Measurements from ENCODE around the gene VMAC. TPM values are rescaled to one million over a fixed set of nuclear protein-coding genes. Genes with fewer than 3 reads are reported as not detected.

The VMAC gene
- total and polyA plus RNA-seq, 5 donors from 2014 or later = 4.9 to 25.0 (median 8.1) TPM

DNA sequence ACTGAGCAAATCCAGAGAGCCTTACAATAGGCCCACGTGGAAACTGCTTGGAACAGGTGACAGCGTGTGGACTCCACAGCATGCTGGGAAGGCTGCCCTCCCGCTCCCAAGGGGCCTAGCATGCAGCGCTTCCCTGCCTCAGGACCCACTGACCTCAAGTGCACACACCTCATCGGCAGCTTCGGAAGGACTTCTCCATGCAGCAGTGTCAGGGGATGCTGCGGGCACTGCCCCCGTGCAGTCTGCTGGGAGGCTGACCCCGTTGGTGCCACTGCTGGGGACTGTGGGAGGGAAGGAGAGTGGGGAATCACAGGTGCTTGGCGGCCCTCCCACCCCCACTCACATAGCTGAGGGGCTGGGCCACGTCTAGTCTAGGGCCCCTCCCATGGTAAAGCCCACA lies 26.6 kb downstream of the VMAC start:
- Mint-ChIP-seq H3K27me3 (no peaks in the 10 kb centered on the region), H3K27ac (peak overlapping the region in 1 of 3 donors; percentile 36), H3K4me1 (peaks cover 0 to 5% (median 1%) of the 10 kb centered on the region in 4 donors), H3K36me3 (peaks cover 21% of the 10 kb centered on the region), H3K4me3 (no peak overlapping the region), H3K9me3 (peaks cover 0 to 1% (median 0%) of the 10 kb centered on the region in 7 donors)
- Histone ChIP-seq H3K27ac (ENCODE audit: insufficient read depth, low read length, poor library complexity, severe bottlenecking) (no peak overlapping the region), H3K4me3 (ENCODE audit: low read depth, low read length) (no peak overlapping the region), H3K27me3 (ENCODE audit: control insufficient read depth, insufficient read depth, low read length) (no peaks in the 10 kb centered on the region), H3K36me3 (ENCODE audit: control insufficient read depth, insufficient read depth, low read length) (peaks cover 93% of the 10 kb centered on the region), H3K9me3 (ENCODE audit: control insufficient read depth in 2 of 2, low read length in 2 of 2) (no peaks in the 10 kb centered on the region), H3K4me1 (ENCODE audit: control insufficient read depth, insufficient read depth, low read length, poor library complexity, severe bottlenecking) (no peaks in the 10 kb centered on the region)
- ATAC-seq (ENCODE audit: low read depth in 2 of 2) (no peak), DNase-seq (no peak)

DNA sequence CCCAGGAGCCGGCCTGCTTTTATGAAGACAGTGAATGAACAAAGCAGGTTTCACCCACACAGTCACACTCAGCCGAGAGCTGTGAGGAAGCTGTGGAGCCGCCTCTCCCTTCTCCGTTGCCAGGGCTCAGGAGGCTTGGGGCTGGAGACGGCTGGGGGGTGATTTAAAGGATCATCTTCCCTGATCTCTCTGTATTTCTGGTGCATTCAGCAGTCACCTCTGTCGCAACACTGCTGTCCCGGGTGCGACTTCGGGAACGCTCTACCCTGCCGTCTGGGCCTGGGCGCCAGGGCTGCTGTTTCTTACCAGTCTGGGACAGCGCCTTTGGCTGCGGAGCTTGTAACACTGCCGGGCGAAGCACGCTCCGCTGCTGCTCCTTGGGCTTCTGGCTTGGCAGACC lies 27.5 kb downstream of the VMAC start:
- no peak overlapping the region for H3K4me3 ChIP-seq (ENCODE audit: low read depth, low read length)
- peaks cover 23% of the 10 kb centered on the region for H3K36me3 Mint-ChIP-seq
- H3K27ac Mint-ChIP-seq = no peak overlapping the region
- ATAC-seq (ENCODE audit: low read depth in 2 of 2) (no peak), DNase-seq (no peak)
- H3K27me3 ChIP-seq (ENCODE audit: control insufficient read depth, insufficient read depth, low read length) = no peaks in the 10 kb centered on the region
- H3K9me3 Mint-ChIP-seq = peaks cover 0 to 1% (median 0%) of the 10 kb centered on the region in 7 donors
- H3K4me1 ChIP-seq (ENCODE audit: control insufficient read depth, insufficient read depth, low read length, poor library complexity, severe bottlenecking) = no peaks in the 10 kb centered on the region
- H3K4me3 Mint-ChIP-seq = no peak overlapping the region
- no peaks in the 10 kb centered on the region for H3K9me3 ChIP-seq (ENCODE audit: control insufficient read depth in 2 of 2, low read length in 2 of 2)
- no peak overlapping the region for H3K27ac ChIP-seq (ENCODE audit: insufficient read depth, low read length, poor library complexity, severe bottlenecking)
- peaks cover 0 to 5% (median 1%) of the 10 kb centered on the region in 4 donors for H3K4me1 Mint-ChIP-seq
- peaks cover 87% of the 10 kb centered on the region for H3K36me3 ChIP-seq (ENCODE audit: control insufficient read depth, insufficient read depth, low read length)
- H3K27me3 Mint-ChIP-seq = no peaks in the 10 kb centered on the region

DNA sequence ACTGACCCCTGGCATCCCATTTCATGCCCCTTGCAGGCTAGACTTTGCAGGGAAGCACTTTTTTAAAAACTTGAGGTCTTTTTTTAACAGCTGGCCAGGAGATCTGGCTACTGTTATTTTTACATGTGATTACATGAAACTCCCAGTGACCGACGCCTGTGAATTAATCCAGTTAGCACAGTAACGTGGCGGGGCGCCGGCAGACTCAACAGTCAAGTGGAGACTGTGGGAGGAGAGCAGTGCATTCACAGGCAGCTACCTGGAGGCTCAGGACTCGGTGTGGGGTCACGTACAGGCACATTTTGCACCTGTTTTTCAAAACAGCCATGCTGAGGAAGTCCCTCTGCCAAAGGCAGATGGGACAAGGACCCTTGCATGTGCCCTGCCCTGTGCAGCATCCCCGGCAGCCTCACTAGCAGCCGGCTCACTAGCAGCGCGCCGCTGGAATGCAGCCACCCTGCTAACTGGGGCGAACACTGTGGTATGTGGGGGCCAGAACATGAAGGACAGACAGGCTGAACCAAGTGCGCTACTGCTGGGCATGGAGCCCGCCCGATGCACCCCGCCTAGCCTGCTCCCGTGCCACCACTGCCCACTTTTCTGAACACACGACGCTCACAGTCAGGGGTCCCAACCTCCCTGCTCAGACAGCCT lies 28.1 kb downstream of the VMAC start:
- Mint-ChIP-seq H3K9me3 (peaks cover 0 to 1% (median 0%) of the 10 kb centered on the region in 7 donors), H3K27me3 (no peaks in the 10 kb centered on the region), H3K4me3 (no peak overlapping the region), H3K36me3 (peaks cover 27% of the 10 kb centered on the region), H3K27ac (no peak overlapping the region), H3K4me1 (peaks cover 0 to 7% (median 2%) of the 10 kb centered on the region in 4 donors)
- no peak overlapping the region for H3K27ac ChIP-seq (ENCODE audit: insufficient read depth, low read length, poor library complexity, severe bottlenecking)
- ATAC-seq (ENCODE audit: low read depth in 2 of 2) (no peak), DNase-seq (no peak)
- no peaks in the 10 kb centered on the region for H3K27me3 ChIP-seq (ENCODE audit: control insufficient read depth, insufficient read depth, low read length)
- H3K9me3 ChIP-seq (ENCODE audit: control insufficient read depth in 2 of 2, low read length in 2 of 2) = no peaks in the 10 kb centered on the region
- peaks cover 87% of the 10 kb centered on the region for H3K36me3 ChIP-seq (ENCODE audit: control insufficient read depth, insufficient read depth, low read length)
- no peaks in the 10 kb centered on the region for H3K4me1 ChIP-seq (ENCODE audit: control insufficient read depth, insufficient read depth, low read length, poor library complexity, severe bottlenecking)
- no peak overlapping the region for H3K4me3 ChIP-seq (ENCODE audit: low read depth, low read length)

DNA sequence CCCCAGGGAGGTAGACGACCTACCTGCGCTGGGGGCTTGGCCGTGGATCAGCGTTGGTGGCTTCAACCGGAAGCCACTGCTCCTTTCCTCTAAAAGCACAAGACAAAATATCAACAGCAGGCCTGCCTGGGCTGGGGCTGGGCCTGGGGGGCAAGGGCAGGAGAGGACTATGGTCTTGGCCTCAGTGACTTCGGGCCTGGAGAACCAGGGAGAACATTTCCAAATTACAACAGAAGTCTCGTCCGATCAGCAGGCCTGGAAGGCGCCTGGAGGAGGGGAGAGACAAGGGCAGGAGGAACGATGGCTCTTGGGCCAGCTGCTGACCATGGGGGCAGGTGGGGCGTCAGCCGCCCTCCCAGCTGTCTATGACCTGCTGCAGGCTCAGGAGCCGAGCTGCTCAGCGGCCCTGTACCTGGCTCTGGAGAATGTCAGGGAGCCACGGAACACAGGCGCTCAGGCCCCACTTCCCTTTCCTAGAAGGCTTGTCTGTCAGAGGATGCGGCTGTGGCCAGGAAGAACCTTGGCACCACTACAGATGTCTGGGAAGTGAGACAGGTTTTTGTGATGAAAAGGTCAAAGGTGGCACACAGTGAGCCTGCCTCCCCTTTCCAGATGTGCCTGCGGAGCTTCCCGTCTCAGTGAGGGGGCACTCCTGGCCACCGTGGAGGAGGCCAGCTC lies 28.9 kb downstream of the VMAC start:
- Histone ChIP-seq H3K9me3 (ENCODE audit: control insufficient read depth in 2 of 2, low read length in 2 of 2) (no peaks in the 10 kb centered on the region), H3K27me3 (ENCODE audit: control insufficient read depth, insufficient read depth, low read length) (no peaks in the 10 kb centered on the region), H3K36me3 (ENCODE audit: control insufficient read depth, insufficient read depth, low read length) (peaks cover 83% of the 10 kb centered on the region), H3K27ac (ENCODE audit: insufficient read depth, low read length, poor library complexity, severe bottlenecking) (no peak overlapping the region), H3K4me1 (ENCODE audit: control insufficient read depth, insufficient read depth, low read length, poor library complexity, severe bottlenecking) (no peaks in the 10 kb centered on the region), H3K4me3 (ENCODE audit: low read depth, low read length) (no peak overlapping the region)
- Mint-ChIP-seq H3K9me3 (no peaks in the 10 kb centered on the region), H3K27me3 (no peaks in the 10 kb centered on the region), H3K36me3 (peaks cover 19% of the 10 kb centered on the region), H3K4me3 (no peak overlapping the region), H3K27ac (no peak overlapping the region), H3K4me1 (peaks cover 0 to 7% (median 2%) of the 10 kb centered on the region in 4 donors)
- DNase-seq (no peak), ATAC-seq (ENCODE audit: low read depth in 2 of 2) (no peak)

DNA sequence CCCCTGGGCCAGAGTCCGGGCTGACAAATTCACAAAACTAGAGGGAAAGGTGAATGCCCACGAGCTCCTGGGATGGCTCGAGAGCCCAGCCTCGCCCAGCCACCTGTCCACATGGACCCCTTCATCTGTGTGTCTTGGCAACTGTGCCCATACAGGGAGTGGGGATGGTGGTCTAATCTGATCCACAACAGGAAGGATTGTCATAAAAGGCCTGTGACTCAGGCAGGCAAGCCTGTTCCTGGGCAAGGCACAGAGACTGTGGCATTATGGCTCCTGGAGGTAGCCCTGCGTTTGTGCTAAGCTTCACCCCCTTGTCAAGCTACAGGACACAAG lies 29.4 kb downstream of the VMAC start:
- peaks cover 78% of the 10 kb centered on the region for H3K36me3 ChIP-seq (ENCODE audit: control insufficient read depth, insufficient read depth, low read length)
- H3K4me1 ChIP-seq (ENCODE audit: control insufficient read depth, insufficient read depth, low read length, poor library complexity, severe bottlenecking) = no peaks in the 10 kb centered on the region
- Mint-ChIP-seq H3K27me3 (no peaks in the 10 kb centered on the region), H3K9me3 (no peaks in the 10 kb centered on the region), H3K27ac (peak overlapping the region in 1 of 3 donors; percentile 26), H3K4me3 (no peak overlapping the region), H3K36me3 (peaks cover 14% of the 10 kb centered on the region), H3K4me1 (peaks cover 0 to 7% (median 2%) of the 10 kb centered on the region in 4 donors)
- DNase-seq (no peak), ATAC-seq (ENCODE audit: low read depth in 2 of 2) (no peak)
- H3K27me3 ChIP-seq (ENCODE audit: control insufficient read depth, insufficient read depth, low read length) = no peaks in the 10 kb centered on the region
- H3K9me3 ChIP-seq (ENCODE audit: control insufficient read depth in 2 of 2, low read length in 2 of 2) = no peaks in the 10 kb centered on the region
- H3K27ac ChIP-seq (ENCODE audit: insufficient read depth, low read length, poor library complexity, severe bottlenecking) = no peak overlapping the region
- no peak overlapping the region for H3K4me3 ChIP-seq (ENCODE audit: low read depth, low read length)

DNA sequence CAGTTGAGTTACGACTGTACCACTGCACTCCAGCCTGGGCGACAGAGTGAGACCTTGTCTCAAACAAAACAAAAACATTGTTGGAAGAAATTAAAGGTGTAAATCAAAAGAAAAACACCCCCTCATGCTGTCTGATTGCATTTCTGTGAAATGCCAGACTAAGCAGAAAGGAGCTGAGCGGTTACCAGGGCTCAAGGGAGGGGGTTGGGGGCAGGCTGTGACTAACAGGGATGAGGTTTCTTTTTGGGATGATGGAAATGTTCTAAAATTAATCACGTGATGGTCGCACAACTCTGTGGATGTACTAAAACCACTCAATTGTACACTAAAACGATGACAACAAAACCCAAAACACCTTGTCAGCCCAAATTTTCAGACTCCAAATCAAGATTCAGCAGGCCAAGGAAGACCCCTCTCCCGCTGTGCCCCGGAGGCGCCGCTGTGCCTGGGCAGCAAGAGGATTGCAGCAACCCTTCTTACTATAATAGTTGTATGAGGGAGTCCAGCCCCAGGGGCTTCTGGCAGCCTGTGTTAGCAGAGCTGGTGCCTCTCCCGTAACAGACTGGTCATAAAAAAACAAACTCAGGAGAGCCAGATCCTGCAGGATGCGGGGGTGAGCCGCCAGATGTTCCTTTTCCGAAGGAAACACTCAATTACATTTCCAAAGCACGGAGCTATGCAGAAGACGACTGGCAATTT lies 30.3 kb downstream of the VMAC start:
- H3K27ac Mint-ChIP-seq = peak overlapping the region in 2 of 3 donors; percentile 26 to 40
- no peaks in the 10 kb centered on the region for H3K9me3 Mint-ChIP-seq

DNA sequence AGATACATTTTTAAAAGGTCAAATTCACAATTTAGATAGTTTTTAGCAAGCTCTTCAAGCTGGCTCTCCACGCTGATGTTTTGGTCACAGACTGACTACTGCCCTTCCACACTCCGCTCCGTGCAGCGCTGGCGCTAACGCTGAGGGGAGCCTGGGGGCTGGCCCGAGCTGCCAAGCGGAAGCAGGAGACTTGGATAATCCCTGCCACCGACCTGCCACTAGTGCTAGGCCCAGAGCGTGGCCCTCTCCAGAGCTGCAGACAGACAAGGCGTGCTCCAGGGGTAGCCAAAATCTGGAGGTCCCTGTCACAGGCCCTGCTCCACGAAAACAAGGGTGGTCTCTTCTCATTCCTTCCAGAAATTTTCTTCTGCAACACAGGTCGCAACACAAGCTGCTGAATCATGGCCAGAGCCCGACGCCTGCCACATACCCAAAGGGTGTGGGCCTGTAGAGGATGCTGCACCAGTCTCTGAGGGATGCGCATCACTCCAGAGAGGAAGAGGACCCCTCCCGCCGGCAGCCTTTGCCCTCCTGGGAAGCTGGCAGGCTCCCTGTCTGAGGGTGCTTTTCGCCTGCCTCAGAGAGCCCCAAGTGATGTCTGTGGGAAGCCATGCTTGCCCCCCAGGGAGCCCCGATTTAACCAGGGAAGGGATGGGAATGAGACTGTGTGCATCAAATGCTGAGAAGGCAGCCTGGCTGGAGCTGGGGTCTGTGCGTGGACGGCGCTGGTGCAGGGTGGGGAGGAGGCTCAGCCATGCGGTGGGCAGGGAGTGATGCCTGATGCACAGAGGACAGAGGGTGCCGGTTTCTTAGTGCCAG lies 31.0 kb downstream of the VMAC start:
- ATAC-seq (ENCODE audit: low read depth in 2 of 2) (no peak), DNase-seq (no peak)
- H3K27ac Mint-ChIP-seq = no peak overlapping the region
- no peaks in the 10 kb centered on the region for H3K27me3 Mint-ChIP-seq
- Histone ChIP-seq H3K4me1 (ENCODE audit: control insufficient read depth, insufficient read depth, low read length, poor library complexity, severe bottlenecking) (no peaks in the 10 kb centered on the region), H3K36me3 (ENCODE audit: control insufficient read depth, insufficient read depth, low read length) (peaks cover 75% of the 10 kb centered on the region), H3K27ac (ENCODE audit: insufficient read depth, low read length, poor library complexity, severe bottlenecking) (no peak overlapping the region), H3K9me3 (ENCODE audit: control insufficient read depth in 2 of 2, low read length in 2 of 2) (no peaks in the 10 kb centered on the region), H3K27me3 (ENCODE audit: control insufficient read depth, insufficient read depth, low read length) (no peaks in the 10 kb centered on the region), H3K4me3 (ENCODE audit: low read depth, low read length) (no peak overlapping the region)
- H3K36me3 Mint-ChIP-seq = peaks cover 14% of the 10 kb centered on the region
- H3K9me3 Mint-ChIP-seq = no peaks in the 10 kb centered on the region
- peaks cover 0 to 11% (median 2%) of the 10 kb centered on the region in 4 donors for H3K4me1 Mint-ChIP-seq
- no peak overlapping the region for H3K4me3 Mint-ChIP-seq

More for the DNA sequence above, 30.3 kb downstream of the VMAC start:
- Mint-ChIP-seq H3K4me3 (no peak overlapping the region), H3K4me1 (peaks cover 0 to 11% (median 2%) of the 10 kb centered on the region in 4 donors), H3K27me3 (no peaks in the 10 kb centered on the region), H3K36me3 (peaks cover 10% of the 10 kb centered on the region)
- Histone ChIP-seq H3K36me3 (ENCODE audit: control insufficient read depth, insufficient read depth, low read length) (peaks cover 75% of the 10 kb centered on the region), H3K27ac (ENCODE audit: insufficient read depth, low read length, poor library complexity, severe bottlenecking) (no peak overlapping the region), H3K9me3 (ENCODE audit: control insufficient read depth in 2 of 2, low read length in 2 of 2) (no peaks in the 10 kb centered on the region), H3K4me1 (ENCODE audit: control insufficient read depth, insufficient read depth, low read length, poor library complexity, severe bottlenecking) (no peaks in the 10 kb centered on the region), H3K4me3 (ENCODE audit: low read depth, low read length) (no peak overlapping the region), H3K27me3 (ENCODE audit: control insufficient read depth, insufficient read depth, low read length) (no peaks in the 10 kb centered on the region)
- DNase-seq = no peak
- no peak for ATAC-seq (ENCODE audit: low read depth in 2 of 2)
